GM18505 (cell line): ENCODE data around the gene EIPR1.
"Not testable (repeated sequence)": the region's sequence is repeated elsewhere in the genome, so short reads cannot be mapped to it uniquely, and the experiment has no call there.

Experiments
- ATAC-seq: cut with Tn5 transposase; IDR thresholded peaks from one replicate; pipeline ENCODE4 v1.9.1; 2021; ENCODE audit not compliant: unreplicated experiment
- POLR2A ChIP-seq: IDR thresholded peaks from 4 replicates; pipeline ENCODE4 v1.6.1; 2011; ENCODE audit warnings: borderline replicate concordance; ENCODE audit not compliant: insufficient read depth, insufficient read length; ENCODE audit errors: extremely low read depth

EIPR1 gene

DNA sequence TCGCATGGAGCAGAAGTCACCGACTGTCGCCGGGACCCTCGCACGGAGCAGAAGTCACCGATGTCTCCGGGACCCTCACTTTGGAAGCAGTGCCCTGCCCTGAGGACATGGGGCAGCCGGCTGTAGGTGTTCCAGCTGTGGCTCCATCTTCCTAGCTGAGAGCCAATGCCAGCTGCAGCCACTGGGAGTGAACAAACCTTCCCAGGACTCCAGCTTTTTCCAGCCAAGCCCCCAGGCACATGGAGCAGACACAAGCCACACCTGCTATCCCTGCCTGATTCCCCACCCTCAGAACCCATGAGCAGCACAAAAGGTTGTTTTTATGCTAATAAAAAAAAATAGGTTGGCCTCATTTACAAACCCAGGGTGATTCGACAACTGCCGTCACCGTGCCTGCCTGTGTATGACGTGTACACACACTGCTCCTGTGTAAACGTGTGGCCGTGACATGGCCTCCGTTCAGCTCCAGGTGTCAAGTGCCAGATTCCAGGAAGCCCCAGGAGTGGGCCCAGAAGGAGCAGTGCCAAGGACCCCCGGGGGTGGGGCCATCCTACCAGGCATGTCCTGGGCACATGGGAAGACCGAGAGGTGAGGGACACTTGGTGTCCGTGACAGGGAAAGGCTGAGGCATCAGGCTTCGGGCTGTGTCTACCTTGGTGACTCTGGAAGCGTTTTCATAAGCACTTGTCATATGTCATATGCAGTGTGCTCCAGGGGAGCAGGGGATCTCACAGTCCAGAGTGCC lies 91.5 kb downstream of the EIPR1 start:
- ATAC-seq = no peak
- no peak for TF ChIP-seq POLR2A

DNA sequence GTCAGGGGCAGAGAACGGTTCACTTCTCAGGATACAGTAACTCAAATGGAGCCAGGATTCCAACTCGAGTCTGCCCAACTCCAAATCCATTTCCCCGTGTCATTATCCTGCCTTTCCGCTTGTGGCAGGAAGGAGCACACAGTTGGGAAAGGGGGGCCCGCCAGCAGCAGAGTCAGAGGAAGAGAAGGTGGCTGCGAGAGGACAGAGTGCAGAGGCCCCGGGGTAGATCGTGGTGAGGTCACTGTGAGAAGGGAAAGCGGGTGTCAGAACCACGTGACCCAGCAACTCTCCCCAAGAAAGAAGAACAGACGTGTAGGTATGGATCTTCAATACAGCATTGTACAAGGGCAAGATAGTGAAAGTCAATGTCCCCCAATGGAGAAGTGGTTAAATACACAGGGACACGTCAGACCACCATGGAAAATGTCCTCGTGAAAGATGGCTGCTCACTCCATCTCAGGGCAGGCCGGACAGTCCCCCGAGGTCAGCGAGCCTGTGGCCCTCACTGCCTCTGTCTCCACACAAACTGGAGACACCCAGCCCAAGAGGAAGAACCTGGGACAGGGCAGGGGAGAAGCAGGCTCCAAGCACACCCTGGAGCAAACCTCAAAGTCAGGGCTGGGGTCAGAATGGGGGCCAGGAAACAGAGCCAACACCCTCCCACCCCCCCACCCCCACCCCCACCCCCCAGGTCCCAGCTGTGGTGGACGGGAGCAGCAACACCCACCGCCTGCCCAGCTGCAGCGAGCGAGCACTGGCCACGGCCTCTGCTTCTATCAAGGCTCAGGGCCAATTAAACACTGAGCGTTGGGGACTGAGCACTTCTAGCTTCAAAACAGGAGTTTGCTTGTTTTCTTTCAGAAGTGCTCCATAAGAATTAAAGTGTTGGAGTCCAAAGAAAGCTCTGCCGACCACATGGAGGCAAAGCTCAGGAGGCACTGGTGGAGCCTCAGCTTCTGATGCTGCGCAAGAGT lies 92.7 kb downstream of the EIPR1 start:
- TF ChIP-seq POLR2A = no peak
- ATAC-seq = no peak

GRCh38 chr2:3283876-3284656 lies 93.6 kb downstream of the EIPR1 start:
- not testable (repeated sequence) for ATAC-seq

DNA sequence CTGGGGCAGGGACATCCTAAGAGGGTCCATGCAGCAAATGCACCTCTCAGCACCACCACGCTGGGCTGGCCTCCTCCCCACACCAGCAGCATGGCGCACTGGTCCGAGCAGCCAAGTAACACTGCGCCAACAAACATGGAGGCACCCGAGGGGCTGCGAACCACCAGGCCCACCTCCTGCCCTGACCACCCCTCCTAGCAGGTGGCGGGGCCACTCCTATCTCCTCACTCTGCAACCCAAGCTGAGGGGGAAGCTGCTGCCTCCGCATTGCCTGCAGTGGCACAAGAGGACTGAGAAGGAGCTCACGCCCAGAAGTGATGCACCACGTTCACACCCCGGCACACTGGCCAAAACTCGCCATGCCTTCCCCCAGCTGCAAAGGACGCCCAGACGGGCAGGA lies 94.4 kb downstream of the EIPR1 start:
- TF ChIP-seq POLR2A = no peak
- no peak for ATAC-seq

DNA sequence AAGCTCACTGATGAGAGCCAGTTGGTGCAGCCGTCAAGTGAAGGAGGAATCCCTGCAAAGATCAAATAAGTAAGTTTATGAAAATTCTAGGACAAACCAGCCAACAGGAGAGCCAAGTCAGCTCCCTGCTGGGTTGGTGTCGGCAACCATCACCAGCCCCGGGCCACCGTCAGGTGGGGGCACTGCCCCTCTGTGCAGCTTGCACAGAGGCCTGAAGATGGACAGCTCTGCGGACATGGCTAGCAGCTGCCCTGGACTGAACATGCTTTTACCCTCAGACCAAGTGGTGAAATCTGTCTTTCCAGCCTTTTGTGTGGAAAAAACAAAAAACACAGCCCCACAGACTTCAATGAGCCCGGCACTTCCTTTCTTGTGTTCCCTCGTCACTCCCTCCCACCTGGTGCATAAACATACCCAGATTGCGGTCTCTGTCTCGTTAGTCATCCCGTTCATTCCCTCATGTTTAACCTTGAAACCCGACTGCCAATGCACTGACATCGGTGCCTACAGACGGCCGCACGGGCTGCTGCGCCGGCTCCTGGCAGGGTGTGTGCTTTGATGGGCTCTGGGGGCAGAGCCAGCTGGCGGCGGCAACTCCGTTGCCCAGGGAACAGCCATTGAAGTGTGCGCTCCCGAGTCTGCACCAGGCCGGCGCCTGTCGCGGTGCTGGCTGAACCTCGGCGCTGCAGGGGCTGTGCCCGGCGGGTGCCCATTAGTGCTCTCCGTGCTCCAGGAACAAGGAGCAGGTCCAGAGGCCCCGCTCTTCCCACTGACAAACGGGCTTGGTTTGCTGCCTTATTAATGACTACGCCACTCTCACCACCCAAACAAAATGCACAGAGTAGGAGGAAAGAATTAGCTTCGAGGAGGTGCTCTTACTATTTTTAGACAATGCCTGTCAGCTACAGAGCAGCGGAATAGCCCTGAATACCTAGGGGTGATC lies 95.3 kb downstream of the EIPR1 start:
- no peak for TF ChIP-seq POLR2A
- ATAC-seq = no peak

DNA sequence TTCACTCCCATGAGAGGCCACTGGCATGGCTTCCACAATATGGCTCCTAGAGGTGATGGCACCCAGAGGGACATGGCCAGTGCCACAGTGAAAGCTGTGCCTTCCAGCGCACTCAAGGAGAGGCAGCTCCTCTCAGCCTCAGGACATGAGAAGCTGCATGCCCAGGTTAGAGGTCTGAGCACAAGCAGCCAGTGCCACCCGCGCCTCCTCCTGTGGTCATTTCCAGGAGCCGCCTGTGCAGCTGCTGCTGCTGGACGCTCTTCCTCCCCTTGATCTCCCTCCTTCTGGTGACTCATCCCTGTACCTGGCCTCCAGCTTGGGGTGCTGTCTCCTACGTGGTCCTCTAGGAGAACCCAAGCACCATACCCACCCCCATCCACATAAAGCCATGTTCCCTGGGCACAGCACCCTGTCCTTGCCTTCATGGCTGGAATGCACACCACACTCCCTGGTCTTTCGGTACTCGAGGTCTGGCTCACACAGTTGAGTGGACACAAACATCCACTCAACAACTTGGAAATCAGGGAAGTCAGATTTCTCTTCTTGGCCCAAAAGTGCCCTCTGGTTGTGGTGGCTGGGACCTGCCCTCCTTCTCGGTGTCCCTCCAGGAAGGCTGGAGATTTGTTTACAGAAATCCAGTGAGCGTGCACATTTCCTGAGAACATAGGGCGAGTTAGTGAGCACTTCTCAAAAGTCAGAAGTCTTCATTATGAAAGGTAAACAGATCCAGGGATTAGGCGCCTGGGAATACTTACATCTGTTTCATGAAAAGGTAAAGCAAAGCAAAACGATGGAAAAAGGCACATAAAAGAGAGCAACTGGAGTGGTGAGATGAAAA lies 96.7 kb downstream of the EIPR1 start:
- no peak for ATAC-seq
- TF ChIP-seq POLR2A = no peak

DNA sequence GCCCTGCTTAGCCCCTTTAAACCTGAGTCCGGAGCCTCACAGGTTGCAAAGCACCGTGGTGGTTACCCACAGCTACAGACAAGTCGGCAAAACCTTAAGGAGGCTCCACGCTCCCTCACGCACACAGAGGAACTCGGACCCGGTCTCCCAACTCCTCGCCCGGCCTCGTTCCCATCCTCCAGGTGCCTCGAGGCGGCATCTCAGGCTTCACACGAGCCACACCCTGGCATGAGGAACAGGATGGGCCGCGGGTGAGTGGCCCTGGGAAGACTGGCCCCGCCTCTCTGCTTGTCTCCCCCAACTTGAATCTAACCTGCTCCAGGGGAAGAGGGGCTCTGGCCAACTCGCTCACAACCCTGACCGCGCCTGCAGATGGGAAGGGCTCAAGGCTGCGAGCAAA lies 97.4 kb downstream of the EIPR1 start:
- ATAC-seq = no peak
- TF ChIP-seq POLR2A = no peak

GRCh38 chr2:3279236-3279960 lies 98.2 kb downstream of the EIPR1 start:
- no peak for ATAC-seq
- no peak for TF ChIP-seq POLR2A

- ATAC-seq = no peak
- no peak for TF ChIP-seq POLR2A
These were observed 98.9 kb downstream of the EIPR1 start for GRCh38 chr2:3278521-3279218.

GRCh38 chr2:3277748-3278520 lies 99.7 kb downstream of the EIPR1 start:
- no peak for TF ChIP-seq POLR2A

More at GRCh38 chr2:3277748-3278520, 99.7 kb downstream of the EIPR1 start:
- no peak for ATAC-seq
